SU-DHL-6 (cell line): ENCODE results near the gene HIPK2.

Experiments
- EZH2phosphoT487 ChIP-seq: fragments of 200-600 bp; sonication (generic), shearing (Covaris generic); conservative IDR thresholded peaks from 2 replicates; pipeline ENCODE4 v1.6.1; 2018; ENCODE audit warnings: mild to moderate bottlenecking, antibody characterized with exemption, low read length, moderate library complexity, mixed read lengths
- TF ChIP-seq, protein P1 (sequence below): fragments of 200-600 bp; sonication (generic); IDR thresholded peaks from one replicate; pipeline ENCODE4 v1.5.1; 2017; ENCODE audit warnings: antibody characterized with exemption, mild to moderate bottlenecking, low read length, moderate library complexity; ENCODE audit not compliant: insufficient read depth, poor library complexity, severe bottlenecking

DNA sequence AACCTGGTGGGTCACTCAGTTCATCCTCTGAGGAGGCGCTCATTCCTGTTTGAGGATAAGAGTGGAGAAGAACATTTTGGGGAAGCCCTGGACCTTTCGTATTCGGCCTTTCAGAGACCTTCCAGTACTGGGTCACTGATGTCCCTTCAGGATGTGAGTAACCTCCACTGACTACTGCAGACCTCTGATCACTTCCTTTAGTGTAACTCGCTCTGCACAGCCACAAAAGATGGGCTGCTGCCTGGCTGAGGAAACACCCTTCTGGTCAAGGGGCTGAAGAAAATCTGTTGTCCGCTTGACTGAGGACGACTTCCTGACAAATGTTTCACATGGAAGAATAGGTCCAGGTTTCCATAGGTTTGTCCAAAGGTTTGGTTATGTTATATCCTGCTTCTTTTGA is 35.4 kb upstream of the HIPK2 start:
- TF ChIP-seq, protein P1, sequence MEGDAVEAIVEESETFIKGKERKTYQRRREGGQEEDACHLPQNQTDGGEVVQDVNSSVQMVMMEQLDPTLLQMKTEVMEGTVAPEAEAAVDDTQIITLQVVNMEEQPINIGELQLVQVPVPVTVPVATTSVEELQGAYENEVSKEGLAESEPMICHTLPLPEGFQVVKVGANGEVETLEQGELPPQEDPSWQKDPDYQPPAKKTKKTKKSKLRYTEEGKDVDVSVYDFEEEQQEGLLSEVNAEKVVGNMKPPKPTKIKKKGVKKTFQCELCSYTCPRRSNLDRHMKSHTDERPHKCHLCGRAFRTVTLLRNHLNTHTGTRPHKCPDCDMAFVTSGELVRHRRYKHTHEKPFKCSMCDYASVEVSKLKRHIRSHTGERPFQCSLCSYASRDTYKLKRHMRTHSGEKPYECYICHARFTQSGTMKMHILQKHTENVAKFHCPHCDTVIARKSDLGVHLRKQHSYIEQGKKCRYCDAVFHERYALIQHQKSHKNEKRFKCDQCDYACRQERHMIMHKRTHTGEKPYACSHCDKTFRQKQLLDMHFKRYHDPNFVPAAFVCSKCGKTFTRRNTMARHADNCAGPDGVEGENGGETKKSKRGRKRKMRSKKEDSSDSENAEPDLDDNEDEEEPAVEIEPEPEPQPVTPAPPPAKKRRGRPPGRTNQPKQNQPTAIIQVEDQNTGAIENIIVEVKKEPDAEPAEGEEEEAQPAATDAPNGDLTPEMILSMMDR, result no peak
- TF ChIP-seq EZH2phosphoT487, result no peak
